ENCODE data around the gene CHRDL1.

DNA sequence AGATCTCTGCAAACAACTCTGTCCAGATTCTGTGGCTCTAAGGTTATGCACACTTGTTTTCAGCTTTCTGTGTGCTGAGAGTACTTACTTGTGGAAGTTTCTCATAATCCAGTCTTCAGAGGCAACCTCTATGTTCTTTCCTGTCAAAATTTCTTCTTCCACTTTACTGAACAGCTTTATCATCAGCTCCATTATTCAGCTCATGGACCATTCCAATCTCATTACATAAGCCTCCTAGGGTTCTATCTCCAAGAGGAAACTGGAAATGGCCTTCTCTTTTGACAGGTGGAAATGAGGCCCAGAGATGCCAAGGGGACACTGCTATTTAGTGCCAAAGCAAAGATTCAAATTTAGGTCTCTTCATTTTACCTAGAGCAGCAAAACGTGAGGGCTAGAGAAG is 61.3 kb downstream of the CHRDL1 start:
- TF ChIP-seq, protein P1, sequence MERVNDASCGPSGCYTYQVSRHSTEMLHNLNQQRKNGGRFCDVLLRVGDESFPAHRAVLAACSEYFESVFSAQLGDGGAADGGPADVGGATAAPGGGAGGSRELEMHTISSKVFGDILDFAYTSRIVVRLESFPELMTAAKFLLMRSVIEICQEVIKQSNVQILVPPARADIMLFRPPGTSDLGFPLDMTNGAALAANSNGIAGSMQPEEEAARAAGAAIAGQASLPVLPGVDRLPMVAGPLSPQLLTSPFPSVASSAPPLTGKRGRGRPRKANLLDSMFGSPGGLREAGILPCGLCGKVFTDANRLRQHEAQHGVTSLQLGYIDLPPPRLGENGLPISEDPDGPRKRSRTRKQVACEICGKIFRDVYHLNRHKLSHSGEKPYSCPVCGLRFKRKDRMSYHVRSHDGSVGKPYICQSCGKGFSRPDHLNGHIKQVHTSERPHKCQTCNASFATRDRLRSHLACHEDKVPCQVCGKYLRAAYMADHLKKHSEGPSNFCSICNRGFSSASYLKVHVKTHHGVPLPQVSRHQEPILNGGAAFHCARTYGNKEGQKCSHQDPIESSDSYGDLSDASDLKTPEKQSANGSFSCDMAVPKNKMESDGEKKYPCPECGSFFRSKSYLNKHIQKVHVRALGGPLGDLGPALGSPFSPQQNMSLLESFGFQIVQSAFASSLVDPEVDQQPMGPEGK (CRISPR knock-in tag; IDR thresholded peaks at IDR 0.05; ENCODE audit: borderline replicate concordance) = no peak
- TF ChIP-seq SNAI2 (CRISPR knock-in tag; IDR thresholded peaks at IDR 0.05) = no peak
- no peak for TF ChIP-seq ZFP30 (CRISPR knock-in tag; IDR thresholded peaks at IDR 0.05)
- TF ChIP-seq ISL1 (CRISPR knock-in tag; IDR thresholded peaks at IDR 0.05) = no peak
- TF ChIP-seq CSDC2 (CRISPR knock-in tag; IDR thresholded peaks at IDR 0.05) = no peak
- TF ChIP-seq OSR1 (CRISPR knock-in tag; IDR thresholded peaks at IDR 0.05) = no peak
